HepG2 (cell line): Measurements from ENCODE around the gene LMNA. TPM values are rescaled to one million over a fixed set of nuclear protein-coding genes. Genes with fewer than 3 reads are reported as not detected.
A peak's percentile ranks its signal among the peaks of the same experiment; 100 is the strongest.

Source experiments
- FOXK2 ChIP-seq: fragments of 450-650 bp; IDR thresholded peaks from 2 replicates; pipeline ENCODE4 v1.6.1; 2016
- HES4 ChIP-seq: sonication (generic); formaldehyde crosslinking; IDR thresholded peaks from 2 replicates; pipeline ENCODE4 v1.9.0; 2021; ENCODE audit warnings: mild to moderate bottlenecking, missing genetic modification reagents, borderline replicate concordance
- HNRNPUL1 ChIP-seq: fragments of 200-400 bp; formaldehyde crosslinking; IDR thresholded peaks from 2 replicates; pipeline ENCODE4 v1.6.1; 2017; ENCODE audit warnings: low read depth, mild to moderate bottlenecking, low read length, moderate library complexity
- ISL2 ChIP-seq: sonication (generic); formaldehyde crosslinking; IDR thresholded peaks from 2 replicates; pipeline ENCODE4 v1.5.0; 2020; ENCODE audit warnings: missing genetic modification reagents
- MEIS1 ChIP-seq: sonication (generic); formaldehyde crosslinking; IDR thresholded peaks from 2 replicates; pipeline ENCODE4 v1.9.0; 2021; ENCODE audit warnings: mild to moderate bottlenecking, missing genetic modification reagents, moderate library complexity, borderline replicate concordance
- MIXL1 ChIP-seq: IDR thresholded peaks from 2 replicates; pipeline ENCODE4 v1.6.1; 2016
- ONECUT2 ChIP-seq: sonication (generic); formaldehyde crosslinking; IDR thresholded peaks from 2 replicates; pipeline ENCODE4 v1.4.0; 2020; ENCODE audit warnings: missing genetic modification reagents
- PCBP2 ChIP-seq: fragments of 200-400 bp; formaldehyde crosslinking; optimal IDR thresholded peaks from 2 replicates; pipeline ENCODE3; 2018; ENCODE audit warnings: low read length, low read depth; ENCODE audit not compliant: poor library complexity, severe bottlenecking
- ZFP36 ChIP-seq: fragments of 150-350 bp; IDR thresholded peaks from 2 replicates; pipeline ENCODE4 v1.6.1; 2018; ENCODE audit warnings: borderline replicate concordance, low read length, low read depth; ENCODE audit not compliant: partially characterized antibody
- ZNF101 ChIP-seq: sonication (generic); formaldehyde crosslinking; IDR thresholded peaks from 2 replicates; pipeline ENCODE4 v1.4.0; 2020; ENCODE audit warnings: mild to moderate bottlenecking, low read depth, missing genetic modification reagents, borderline replicate concordance
- ZNF282 ChIP-seq: fragments of 450-650 bp; IDR thresholded peaks from 2 replicates; pipeline ENCODE4 v1.6.1; 2018; ENCODE audit not compliant: partially characterized antibody
- ZNF577 ChIP-seq: sonication (generic); formaldehyde crosslinking; IDR thresholded peaks from 2 replicates; pipeline ENCODE4 v1.4.0; 2020; ENCODE audit warnings: mild to moderate bottlenecking, low read depth, missing genetic modification reagents, borderline replicate concordance
- ZNF674 ChIP-seq: sonication (generic); formaldehyde crosslinking; IDR thresholded peaks from 2 replicates; pipeline ENCODE4 v1.5.0; 2020; ENCODE audit warnings: low read depth, mild to moderate bottlenecking, missing genetic modification reagents
- ZNF761 ChIP-seq: sonication (generic); formaldehyde crosslinking; conservative IDR thresholded peaks from 2 replicates; pipeline ENCODE4 v1.4.0; 2020; ENCODE audit warnings: mild to moderate bottlenecking, missing genetic modification reagents
- ZNF781 ChIP-seq: sonication (generic); formaldehyde crosslinking; IDR thresholded peaks from 2 replicates; pipeline ENCODE4 v1.5.1; 2020; ENCODE audit warnings: borderline replicate concordance, mild to moderate bottlenecking, missing genetic modification reagents; ENCODE audit errors: not compliant biosample characterization
- polyA plus RNA-seq, 8 experiments: library from polyadenylated mRNA; depleted of rRNA in 3 of 8; stranded (reverse) in 7 of 8; unstranded in 1 of 8; fragments of >200 nt; fragmentation: Illumina TruSeq in 4 of 8; extraction: Trizol in 4 of 8; gene quantifications; 2 replicates each; pipeline versions ENCODE4 v1.2.1 to v1.2.3, GENCODE V29; 2011 to 2016; ENCODE audit warnings: low read depth in 4 of 8, missing spikeins in 1 of 8, mixed read lengths in 1 of 8; ENCODE audit not compliant: insufficient read depth in 1 of 8
- total RNA-seq, 5 experiments: library from RNA; depleted of rRNA; stranded (reverse); fragments of >200 nt; fragmentation: Illumina TruSeq; extraction: Trizol; gene quantifications; 2 replicates each; pipeline ENCODE4 v1.2.3, GENCODE V29; 2016; ENCODE audit warnings: low read depth in 1 of 5
- TF ChIP-seq, protein P1 (sequence below): sonication (generic); formaldehyde crosslinking; IDR thresholded peaks from 2 replicates; pipeline ENCODE4 v1.5.0; 2020; ENCODE audit warnings: mild to moderate bottlenecking, missing genetic modification reagents
- TF ChIP-seq, protein P2 (sequence below): sonication (generic); formaldehyde crosslinking; IDR thresholded peaks from 2 replicates; pipeline ENCODE4 v1.4.0; 2020; ENCODE audit warnings: missing genetic modification reagents
- TF ChIP-seq, protein P3 (sequence below): sonication (generic); formaldehyde crosslinking; IDR thresholded peaks from 2 replicates; pipeline ENCODE4 v1.8.0; 2022; ENCODE audit warnings: mild to moderate bottlenecking, missing genetic modification reagents, moderate library complexity
- TF ChIP-seq, protein P4 (sequence below): sonication (generic); formaldehyde crosslinking; IDR thresholded peaks from 2 replicates; pipeline ENCODE4 v1.4.0; 2020; ENCODE audit warnings: missing genetic modification reagents

LMNA gene
- total and polyA plus RNA-seq, 2 of the 13 experiments (the other 11 are each of a cell fraction or from before 2014, with no cell fraction given), result 107 to 225 TPM

DNA sequence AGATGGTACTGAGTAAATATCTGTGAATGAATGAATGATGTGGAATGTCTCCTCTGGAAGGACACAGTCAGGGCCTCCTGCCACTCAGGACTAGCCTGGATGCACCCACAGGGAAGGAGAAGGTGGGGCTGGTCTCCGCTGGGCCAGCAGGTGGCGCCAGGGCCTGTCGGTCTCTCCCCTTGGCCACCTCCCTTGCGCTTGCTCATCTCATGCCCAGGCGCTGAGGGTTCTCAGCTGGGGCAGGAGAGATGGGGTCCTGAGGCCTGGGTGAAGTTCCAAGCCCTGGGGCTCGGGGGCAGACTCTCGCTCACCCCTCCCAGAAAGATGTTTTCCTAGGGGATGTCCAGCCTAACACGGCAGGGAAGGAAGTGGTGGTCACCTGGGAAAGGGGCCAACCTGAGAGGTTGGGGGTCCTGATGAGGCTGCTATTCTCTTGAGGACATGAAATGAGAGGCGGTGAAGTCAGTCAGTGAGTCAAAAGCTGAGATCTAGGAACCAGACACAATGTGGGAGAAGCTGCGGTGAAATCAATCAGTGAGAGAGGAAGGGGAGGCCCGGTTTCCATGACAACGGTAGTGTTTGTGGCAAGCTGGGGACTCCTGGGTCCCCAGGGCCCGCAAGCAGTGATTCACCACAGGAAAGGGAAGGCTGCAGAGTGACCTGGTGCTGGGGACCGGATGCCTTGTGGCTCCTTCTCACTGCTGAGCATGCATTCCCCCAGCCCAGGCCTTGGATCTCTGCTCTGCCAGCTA, 17.7 kb upstream of the LMNA start (continued):
- TF ChIP-seq, protein P1, sequence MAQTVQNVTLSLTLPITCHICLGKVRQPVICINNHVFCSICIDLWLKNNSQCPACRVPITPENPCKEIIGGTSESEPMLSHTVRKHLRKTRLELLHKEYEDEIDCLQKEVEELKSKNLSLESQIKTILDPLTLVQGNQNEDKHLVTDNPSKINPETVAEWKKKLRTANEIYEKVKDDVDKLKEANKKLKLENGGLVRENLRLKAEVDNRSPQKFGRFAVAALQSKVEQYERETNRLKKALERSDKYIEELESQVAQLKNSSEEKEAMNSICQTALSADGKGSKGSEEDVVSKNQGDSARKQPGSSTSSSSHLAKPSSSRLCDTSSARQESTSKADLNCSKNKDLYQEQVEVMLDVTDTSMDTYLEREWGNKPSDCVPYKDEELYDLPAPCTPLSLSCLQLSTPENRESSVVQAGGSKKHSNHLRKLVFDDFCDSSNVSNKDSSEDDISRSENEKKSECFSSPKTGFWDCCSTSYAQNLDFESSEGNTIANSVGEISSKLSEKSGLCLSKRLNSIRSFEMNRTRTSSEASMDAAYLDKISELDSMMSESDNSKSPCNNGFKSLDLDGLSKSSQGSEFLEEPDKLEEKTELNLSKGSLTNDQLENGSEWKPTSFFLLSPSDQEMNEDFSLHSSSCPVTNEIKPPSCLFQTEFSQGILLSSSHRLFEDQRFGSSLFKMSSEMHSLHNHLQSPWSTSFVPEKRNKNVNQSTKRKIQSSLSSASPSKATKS (CRISPR knock-in tag), result no peak
- TF ChIP-seq PCBP2 (no peak), ZNF577 (CRISPR knock-in tag) (no peak), ZNF282 (no peak), ZNF674 (CRISPR knock-in tag) (no peak), HES4 (CRISPR knock-in tag) (no peak), HNRNPUL1 (no peak), ISL2 (CRISPR knock-in tag) (no peak), FOXK2 (no peak), ONECUT2 (no peak), MEIS1 (no peak), ZNF101 (CRISPR knock-in tag) (no peak), ZNF781 (CRISPR knock-in tag) (no peak), ZFP36 (no peak), ZNF761 (CRISPR knock-in tag) (0 out of 2 replicates have a peak, but pooled peaks have one; percentile 49), MIXL1 (CRISPR knock-in tag) (peak; percentile 56; the same call in 1 of the 2 replicates)
- TF ChIP-seq, protein P2, sequence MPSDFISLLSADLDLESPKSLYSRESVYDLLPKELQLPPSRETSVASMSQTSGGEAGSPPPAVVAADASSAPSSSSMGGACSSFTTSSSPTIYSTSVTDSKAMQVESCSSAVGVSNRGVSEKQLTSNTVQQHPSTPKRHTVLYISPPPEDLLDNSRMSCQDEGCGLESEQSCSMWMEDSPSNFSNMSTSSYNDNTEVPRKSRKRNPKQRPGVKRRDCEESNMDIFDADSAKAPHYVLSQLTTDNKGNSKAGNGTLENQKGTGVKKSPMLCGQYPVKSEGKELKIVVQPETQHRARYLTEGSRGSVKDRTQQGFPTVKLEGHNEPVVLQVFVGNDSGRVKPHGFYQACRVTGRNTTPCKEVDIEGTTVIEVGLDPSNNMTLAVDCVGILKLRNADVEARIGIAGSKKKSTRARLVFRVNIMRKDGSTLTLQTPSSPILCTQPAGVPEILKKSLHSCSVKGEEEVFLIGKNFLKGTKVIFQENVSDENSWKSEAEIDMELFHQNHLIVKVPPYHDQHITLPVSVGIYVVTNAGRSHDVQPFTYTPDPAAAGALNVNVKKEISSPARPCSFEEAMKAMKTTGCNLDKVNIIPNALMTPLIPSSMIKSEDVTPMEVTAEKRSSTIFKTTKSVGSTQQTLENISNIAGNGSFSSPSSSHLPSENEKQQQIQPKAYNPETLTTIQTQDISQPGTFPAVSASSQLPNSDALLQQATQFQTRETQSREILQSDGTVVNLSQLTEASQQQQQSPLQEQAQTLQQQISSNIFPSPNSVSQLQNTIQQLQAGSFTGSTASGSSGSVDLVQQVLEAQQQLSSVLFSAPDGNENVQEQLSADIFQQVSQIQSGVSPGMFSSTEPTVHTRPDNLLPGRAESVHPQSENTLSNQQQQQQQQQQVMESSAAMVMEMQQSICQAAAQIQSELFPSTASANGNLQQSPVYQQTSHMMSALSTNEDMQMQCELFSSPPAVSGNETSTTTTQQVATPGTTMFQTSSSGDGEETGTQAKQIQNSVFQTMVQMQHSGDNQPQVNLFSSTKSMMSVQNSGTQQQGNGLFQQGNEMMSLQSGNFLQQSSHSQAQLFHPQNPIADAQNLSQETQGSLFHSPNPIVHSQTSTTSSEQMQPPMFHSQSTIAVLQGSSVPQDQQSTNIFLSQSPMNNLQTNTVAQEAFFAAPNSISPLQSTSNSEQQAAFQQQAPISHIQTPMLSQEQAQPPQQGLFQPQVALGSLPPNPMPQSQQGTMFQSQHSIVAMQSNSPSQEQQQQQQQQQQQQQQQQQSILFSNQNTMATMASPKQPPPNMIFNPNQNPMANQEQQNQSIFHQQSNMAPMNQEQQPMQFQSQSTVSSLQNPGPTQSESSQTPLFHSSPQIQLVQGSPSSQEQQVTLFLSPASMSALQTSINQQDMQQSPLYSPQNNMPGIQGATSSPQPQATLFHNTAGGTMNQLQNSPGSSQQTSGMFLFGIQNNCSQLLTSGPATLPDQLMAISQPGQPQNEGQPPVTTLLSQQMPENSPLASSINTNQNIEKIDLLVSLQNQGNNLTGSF (CRISPR knock-in tag), result no peak
- TF ChIP-seq, protein P3, sequence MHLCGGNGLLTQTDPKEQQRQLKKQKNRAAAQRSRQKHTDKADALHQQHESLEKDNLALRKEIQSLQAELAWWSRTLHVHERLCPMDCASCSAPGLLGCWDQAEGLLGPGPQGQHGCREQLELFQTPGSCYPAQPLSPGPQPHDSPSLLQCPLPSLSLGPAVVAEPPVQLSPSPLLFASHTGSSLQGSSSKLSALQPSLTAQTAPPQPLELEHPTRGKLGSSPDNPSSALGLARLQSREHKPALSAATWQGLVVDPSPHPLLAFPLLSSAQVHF, result no peak
- TF ChIP-seq, protein P4, sequence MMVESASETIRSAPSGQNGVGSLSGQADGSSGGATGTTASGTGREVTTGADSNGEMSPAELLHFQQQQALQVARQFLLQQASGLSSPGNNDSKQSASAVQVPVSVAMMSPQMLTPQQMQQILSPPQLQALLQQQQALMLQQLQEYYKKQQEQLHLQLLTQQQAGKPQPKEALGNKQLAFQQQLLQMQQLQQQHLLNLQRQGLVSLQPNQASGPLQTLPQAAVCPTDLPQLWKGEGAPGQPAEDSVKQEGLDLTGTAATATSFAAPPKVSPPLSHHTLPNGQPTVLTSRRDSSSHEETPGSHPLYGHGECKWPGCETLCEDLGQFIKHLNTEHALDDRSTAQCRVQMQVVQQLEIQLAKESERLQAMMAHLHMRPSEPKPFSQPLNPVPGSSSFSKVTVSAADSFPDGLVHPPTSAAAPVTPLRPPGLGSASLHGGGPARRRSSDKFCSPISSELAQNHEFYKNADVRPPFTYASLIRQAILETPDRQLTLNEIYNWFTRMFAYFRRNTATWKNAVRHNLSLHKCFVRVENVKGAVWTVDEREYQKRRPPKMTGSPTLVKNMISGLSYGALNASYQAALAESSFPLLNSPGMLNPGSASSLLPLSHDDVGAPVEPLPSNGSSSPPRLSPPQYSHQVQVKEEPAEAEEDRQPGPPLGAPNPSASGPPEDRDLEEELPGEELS (CRISPR knock-in tag), result no peak
